GM19351 (cell line): ENCODE results near the gene COL8A1.

Source experiments
- ATAC-seq: cut with Tn5 transposase; IDR thresholded peaks from one replicate; pipeline ENCODE4 v1.9.1; 2021; ENCODE audit warnings: mild to moderate bottlenecking, moderate library complexity; ENCODE audit not compliant: unreplicated experiment

COL8A1 gene

DNA sequence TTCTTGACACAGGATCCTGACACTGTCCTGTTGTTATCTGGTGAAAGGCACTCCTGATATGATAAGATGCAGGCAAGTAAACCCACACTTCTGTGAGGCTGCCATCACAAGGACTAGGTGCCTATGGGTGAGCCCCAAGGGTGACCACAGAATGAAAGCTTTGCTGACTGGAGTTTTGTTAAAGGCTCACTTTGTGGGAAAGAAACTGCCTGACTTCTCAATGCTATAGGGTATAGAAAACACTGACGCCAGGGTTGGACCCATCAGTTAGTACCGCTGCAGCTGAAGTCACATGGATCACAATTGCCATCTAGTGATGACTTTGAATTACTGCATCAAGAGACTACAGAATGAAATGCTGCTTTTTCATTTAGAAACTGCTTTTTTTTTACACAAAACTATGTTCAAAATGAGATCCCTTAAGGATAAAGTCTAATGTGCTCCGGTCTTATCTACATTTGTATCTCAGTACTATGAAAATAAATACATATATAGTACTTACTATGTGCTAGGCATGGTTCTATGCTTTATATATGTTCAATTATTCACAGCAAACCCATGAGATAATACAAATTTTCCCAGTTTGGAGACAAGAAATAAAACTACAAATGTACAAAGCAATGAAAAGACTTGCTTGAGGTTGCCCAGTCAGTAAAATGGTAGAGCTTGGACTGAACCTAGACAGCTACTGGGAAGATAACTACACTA, 115.0 kb downstream of the COL8A1 start:
- ATAC-seq = peak; percentile 96

DNA sequence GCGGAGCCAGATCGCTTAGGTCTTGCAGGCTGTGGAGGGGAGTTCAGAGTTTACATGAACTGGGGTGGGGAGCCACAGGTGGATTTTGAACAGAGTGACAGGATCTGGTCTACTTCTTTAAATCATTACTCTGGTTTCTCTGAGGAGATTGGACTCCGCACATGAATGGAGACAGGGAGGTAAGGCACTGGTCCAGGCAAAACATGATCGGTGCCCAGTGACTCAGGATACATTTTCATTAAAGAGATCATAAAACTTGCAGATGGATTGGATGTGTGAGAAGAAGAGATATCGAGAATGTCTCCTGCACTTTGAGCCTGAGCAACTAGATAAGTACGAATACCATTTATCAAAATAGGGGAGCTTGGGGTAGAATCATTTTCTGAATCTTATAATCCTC, 117.4 kb downstream of the COL8A1 start:
- no peak for ATAC-seq

DNA sequence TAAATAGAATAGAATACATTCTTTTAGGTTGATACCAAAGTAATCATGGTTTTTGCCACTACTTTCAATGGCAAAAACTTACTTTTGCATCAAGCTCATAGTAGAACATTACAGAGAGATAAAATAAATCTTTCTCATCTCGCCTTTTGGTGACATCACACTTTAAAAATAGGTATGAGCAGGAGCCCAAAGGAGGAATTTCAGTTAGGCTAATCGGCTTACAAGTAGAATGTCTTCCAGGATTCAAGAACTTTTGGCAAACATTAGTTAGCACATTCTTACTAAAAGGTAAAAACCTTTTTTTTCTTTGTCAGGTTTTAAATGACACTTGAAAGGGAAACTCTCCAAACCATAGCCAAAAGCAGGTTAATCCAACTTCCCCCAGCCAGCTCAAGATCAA, 119.6 kb downstream of the COL8A1 start:
- no peak for ATAC-seq

DNA sequence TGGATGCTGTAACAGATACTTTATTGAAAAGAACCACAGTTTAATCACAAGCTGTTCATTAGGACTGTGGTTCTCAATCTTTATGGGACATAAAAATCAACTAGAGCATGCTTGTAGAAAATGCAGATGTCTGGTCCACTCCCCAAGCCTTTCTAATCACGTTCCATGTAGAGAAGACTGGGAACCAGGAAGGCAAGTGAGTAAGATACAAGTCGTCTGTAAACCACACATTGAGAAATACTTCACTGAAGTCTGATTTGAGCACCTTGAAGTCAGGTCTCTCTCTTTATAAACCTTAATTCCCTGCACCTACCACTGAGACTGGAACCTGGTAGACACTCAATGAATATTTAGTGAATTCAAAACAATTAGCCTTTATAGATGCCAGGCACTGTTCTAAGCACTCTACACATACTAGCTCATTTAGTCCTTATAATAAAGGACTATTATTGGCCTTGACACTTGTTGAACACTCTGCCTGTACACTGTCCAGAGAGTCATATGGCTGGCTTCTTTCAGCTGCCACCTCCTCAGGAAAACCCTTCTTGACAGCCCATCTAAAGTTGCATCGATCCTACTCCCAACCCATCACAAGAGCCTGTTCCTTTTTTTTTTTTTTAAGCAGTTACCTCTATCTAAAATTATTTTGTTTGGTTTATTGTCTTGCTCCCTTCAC, 120.2 kb downstream of the COL8A1 start:
- ATAC-seq = no peak

DNA sequence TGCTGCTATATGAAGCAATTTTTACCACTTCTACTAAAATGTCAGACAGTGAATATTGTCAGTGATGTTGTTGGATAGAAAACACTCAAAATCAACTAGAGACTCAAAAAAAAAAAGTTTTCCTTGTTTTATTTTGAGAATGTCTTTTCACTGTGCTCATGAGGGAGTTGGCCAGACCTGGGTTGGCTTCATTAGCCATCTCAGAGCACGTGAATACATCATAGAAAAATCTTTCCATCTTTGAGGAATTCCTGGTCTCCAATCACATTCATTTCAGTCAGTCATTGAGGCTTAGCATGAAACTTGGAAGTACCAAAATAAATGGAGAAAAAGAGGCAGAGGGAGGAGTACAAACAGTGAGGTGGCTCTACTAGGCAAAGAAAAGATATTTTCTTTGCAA, 121.6 kb downstream of the COL8A1 start:
- no peak for ATAC-seq

DNA sequence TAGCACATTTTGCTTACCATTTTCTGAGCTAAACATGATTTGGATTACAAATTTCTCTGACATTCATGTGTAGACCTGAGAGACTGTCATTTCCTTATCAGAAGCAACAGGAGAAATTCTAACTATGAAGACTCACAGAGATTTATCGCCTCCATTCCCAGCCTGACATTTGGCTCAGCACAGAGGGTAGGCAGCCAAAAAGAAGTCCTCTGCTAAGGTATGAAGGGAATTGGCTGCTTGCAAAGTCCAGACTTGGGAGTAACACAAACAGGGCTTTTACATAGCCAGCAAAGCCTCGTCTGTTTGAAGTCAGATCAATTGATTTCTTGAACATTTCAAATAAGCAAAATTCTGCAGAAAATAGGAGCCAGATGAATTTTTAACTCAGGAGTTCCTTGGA, 122.2 kb downstream of the COL8A1 start:
- no peak for ATAC-seq

DNA sequence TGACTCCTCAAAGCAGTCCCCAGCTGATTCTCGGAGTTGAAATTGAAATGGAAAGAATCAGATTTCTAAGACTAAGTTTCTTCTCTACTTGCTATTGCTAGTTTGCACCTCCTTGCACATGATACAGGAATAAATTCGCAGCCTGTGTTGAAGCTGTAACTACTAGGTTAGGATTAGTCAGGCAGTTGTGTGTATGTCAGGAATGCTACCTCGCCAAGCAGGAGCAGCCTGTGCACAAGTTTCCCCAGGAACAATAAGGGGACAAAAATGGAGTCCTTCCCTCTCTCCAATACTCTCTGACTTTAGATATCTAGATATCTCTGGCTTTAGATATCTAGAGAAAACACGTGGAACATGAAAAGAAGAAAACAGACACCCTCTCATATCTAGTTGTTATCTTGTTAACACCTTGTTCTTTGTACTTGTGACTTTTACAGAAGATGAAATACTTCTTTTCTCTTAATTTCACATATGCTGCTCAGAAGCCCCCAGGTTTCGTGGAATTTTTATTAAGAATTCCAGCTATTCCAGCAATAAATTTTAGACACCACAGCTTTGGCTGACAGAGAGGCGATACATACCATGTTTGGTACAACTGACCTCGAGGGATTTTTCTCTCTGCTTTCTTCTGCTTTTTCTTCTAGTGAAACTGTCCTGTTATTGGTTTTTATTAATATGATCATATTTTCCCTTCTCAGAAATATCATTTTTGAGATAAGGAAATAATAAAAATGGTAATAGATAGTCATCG, 123.2 kb downstream of the COL8A1 start:
- no peak for ATAC-seq

DNA sequence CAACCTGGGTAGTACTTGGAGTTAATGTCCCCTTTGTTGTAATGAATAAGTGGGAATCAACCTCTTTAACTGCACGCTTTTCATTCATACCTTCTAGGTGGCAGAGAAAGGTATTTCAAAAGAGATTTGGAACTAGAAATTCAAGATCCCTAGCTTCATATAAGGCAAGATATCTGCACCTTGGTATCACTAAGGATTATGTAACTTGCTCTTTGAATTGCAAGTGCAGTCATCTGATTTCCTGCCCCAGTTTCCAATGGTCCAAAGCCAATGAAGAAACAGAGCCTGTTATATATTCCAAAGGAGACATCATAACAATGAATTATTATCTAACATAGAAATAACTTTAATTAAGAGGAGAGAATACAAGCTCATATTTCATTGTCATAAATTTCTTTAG, 124.5 kb downstream of the COL8A1 start:
- no peak for ATAC-seq

DNA sequence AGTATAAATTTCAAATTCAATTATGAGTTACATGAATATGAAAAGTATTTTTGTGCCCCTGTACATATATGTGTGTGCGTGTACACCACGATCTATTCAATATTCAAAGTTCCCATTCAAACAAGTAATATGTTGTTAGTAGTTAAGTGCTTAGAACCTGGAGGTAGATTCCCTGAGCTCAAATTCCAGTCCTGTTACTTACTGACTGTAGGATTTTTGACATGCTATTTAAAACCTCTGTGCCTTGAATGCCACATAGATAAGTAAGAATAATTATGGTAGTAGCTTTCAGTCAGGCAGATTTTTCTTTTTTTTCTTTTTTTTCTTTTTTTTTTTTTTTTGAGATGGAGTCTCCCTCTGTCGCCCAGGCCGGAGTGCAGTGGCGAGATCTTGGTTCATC, 126.0 kb downstream of the COL8A1 start:
- no peak for ATAC-seq

DNA sequence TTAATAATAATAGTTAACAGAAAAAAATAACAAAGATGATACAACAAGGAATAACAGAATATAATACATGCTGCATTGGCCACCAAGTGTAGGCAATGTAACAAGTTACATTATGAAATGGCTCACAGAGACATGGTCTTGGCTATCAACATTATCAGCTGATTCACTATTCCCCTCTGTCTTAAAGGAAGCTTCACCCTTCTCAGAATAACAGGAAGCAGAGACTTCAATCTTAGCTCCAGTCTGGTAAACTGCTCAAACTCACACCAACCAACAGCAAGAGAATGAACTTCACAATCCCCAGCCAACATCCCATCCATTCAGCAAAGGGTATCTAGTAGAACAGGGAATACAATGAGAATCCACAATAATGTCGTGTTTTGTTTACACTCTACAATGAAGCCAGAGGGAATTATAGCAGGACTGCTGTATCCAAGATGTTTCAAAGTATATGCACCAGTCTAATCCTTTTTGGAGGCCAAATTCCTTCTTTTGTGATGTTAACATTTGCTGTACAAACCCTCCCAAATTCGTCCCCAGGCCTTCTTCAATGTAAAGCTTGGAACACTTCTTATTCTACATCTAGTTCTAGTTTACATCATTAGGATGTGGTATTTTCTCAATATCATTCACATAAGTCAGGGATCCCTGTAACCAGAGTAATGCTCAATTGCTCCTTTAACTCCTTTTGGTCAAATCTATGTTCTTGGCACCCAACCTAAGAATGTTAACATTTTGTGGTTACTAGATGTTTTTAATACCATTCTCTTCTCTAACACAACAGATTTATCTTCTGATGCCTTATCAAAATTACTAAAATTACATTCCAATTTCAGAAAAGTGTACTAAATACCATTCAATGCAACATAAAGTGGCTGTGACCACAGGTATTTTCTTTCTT, 126.9 kb downstream of the COL8A1 start:
- ATAC-seq = no peak

DNA sequence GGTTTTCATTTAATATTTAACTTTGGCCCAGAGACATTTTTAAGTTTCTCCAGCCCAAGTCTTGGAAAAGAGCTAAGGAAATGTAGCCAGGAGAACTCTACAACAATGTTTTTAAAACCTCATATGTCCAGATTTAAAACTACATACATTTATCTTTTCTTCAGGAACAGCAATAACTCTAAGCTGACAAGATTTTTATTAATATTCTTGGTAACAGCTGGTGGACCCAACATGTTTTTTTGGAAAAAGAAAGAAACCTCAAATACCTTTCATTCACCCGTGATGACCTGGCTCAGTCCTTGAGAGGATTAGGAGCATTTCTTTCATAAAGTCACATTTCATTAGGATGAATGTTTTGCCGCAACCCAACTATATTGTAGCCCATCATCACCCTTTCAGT, 128.9 kb downstream of the COL8A1 start:
- no peak for ATAC-seq

DNA sequence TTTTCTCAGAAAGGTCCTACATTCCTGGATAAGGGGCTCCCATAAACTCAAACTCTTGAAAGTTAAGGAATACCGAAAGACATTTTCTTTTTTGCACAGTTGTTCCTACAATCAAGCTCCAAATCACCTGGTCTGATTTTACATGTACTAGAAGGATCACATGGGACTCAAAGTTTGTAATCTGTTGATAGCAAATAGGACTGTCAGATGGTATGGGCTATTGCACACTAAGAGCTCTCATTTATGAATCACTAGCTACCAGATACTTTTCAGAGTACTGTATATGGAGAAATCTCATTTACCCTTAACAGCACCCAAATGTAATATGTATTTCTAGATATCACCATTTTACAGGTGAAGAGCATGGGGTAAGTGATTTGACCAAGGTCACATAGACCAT, 129.7 kb downstream of the COL8A1 start:
- ATAC-seq = no peak

DNA sequence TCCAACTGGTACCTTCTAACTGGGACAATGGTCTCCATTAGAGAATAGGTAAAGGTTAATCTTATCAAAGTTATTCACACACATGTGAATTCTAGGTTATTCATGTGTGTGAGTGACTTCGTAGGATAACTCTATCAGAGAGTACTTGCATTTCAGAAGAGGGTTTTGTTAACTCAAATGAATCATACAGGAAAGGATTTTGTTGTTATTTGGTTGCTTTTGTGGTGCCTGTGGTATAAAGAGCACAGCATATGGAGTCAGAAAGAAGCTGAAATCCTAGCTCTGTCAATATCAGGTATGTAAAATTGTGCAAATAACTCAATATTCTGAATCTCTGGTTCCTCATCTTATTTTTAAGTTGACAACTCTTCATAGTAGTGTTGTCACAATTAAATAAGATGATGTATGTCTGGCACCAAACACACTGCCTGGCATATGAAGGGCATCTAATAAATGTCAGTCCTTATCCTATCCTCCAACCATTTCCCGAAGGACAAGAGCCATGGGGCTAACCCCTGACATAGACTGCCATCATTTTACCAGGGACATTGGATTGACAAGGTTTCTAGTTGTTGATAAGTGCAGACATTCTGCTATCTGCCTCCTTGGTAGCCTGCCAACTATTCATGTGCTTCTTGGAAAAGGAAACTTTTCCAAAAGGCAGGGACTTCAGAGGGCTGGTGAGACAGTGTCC, 130.6 kb downstream of the COL8A1 start:
- ATAC-seq = no peak

DNA sequence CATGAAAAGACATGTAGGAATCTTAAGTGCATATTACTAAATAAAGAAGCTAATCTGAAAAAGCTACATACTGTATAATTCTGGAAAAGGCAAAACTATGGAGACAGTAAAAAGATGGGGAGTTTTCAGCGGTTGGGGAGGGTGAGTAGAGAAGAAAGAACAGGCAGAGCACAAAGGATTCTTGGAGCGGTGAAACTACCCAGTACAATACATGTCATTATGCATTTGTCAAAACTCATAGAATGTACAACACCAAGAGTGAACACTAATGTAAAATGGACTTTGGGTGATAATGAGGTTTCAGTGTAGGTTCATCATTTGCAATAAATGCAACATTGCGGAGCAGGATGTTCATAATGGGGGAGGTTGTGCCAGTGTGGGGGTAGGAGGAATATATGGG, 133.8 kb downstream of the COL8A1 start:
- no peak for ATAC-seq

DNA sequence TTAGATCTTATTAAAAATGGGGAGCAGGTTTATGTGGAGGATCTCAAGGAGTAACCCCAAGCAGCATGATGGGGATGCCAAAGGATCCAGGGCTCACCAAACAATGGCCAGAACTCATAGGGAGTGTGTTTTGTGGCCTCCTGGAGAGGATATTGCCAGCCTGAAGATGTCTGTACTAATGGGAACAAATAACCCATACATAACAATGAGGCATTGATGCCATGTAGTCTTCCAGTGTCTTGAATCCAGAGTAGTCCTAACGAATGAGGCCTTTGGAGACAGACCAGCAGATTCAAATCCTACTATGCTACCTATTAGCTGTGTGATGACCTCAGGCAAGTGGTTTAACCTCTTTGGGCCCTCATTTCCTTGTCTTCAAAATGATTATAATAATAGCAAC, 134.3 kb downstream of the COL8A1 start:
- no peak for ATAC-seq

DNA sequence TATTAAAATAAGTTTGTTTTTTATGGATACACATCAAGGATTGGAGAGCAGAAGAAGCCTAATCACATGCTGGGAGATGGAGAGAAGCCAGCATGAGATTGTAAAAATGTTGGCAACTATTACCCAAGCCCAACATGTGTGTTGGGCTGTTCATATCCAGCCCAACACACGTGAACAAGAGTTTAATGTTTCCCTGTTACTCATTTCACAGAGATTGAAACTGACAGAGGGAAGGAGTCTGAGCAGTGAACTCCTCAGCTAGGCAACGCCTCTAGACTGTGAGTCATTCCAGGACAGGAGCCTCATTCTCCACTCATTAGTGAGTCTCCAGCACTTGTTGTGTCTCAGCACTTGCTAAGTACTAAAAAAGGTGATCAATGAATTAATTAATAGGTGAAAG, 136.1 kb downstream of the COL8A1 start:
- peak; percentile 98 for ATAC-seq

DNA sequence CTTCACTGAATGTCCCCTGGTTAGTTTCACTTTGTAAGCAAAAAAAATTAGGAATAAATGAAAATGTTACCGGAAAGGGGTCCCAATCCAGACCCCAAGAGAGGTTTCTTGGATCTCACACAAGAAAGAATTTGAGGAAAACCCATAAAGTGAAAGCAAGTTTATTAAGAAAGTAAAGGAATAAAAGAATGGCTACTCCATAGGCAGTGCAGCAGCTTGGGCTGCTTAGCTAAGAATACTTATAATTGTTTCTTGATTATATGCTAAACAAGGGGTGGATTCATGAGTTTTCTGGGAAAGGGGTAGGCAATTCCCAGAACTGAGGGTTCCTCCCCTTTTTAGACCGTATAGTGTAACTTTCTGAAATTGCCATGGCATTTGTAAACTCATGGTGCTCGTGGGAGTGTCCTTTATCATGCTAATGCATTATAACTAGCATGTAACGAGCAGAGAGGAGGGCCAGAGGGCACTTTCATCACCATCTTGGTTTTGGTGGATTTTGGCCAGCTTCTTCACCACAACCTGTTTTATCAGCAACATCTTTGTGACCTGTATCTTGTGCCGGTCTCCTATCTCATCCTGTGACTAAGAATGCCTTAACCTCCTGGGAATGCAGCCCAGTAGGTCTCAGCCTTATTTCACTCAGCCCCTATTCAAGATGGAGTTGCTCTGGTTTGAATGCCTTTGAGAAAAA, 138.3 kb downstream of the COL8A1 start:
- no peak for ATAC-seq

DNA sequence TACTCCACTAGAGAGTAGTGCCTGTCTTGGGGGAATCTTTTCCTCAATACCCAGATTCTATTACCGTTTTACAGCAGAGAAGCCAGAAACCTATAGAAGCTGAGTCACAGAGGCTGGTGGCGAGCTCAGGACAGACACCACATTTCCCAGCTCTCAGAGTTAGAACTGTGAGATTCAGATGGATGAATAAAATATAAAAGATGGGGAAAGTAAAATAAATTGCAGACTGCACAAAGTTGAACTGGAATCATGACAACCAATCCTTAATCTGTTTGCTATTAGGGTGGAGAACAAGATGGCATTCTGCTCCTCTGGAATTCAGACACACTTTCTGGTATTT, 138.8 kb downstream of the COL8A1 start:
- no peak for ATAC-seq

DNA sequence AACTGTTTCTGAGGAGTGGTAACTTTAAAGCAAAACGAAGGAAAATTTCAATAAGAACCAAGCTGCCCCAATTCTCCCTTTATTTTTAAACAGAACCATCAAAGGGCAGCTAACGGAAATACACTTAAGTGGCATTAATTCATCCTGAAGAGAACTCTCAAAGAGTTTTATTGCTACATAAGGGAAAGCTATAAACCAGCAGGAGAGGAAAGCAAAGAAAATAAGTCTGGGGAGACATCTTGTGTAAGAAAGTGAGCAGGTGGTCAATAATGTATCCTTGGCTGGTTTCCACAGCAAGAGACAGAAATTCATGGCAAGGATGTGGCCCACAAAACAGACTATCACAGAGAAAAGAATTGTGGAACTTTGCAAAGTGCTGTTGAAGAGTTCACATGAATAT, 139.3 kb downstream of the COL8A1 start:
- ATAC-seq = no peak

DNA sequence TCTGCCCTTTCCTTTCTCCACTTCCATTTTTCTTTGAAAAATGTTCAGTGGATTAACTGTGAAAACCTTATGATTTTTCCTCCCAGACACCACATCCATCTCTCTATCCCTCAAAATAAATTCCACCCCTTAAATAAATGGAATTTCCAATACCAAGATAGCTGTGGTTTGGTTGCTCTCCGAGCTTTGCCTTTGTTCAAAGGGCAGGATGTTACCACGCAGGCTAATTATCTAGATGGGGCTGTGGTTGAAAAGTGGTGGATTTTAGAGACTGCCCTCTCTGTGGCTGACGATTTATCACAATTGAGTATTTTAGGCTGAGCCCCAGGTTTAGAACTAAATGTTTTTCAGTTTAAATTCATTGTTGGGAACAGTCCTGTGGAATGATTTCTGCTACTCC, 142.4 kb downstream of the COL8A1 start:
- no peak for ATAC-seq
